Measurements from ENCODE around the gene CDH13.

The CDH13 gene

GRCh38 chr16:83116274-83116892, 489.6 kb downstream of the CDH13 start:
- no peaks in the 10 kb centered on the region for H3K27me3 ChIP-seq (ENCODE audit: insufficient read depth, poor library complexity, severe bottlenecking)
- no peak for DNase-seq (ENCODE audit: low read depth in 1 of 2, low spot score in 1 of 2)
- TF ChIP-seq CTCF (IDR thresholded peaks at IDR 0.05; ENCODE audit: insufficient read depth, low read length): no peak
- no peak for TF ChIP-seq GABPA (IDR thresholded peaks at IDR 0.05; ENCODE audit: low read depth)
- TF ChIP-seq SPI1 (IDR thresholded peaks at IDR 0.05; ENCODE audit: borderline replicate concordance, low read depth): no peak
- no peak for TF ChIP-seq POLR2AphosphoS5 (IDR thresholded peaks at IDR 0.05; ENCODE audit: low read depth)
- TF ChIP-seq, protein P1, sequence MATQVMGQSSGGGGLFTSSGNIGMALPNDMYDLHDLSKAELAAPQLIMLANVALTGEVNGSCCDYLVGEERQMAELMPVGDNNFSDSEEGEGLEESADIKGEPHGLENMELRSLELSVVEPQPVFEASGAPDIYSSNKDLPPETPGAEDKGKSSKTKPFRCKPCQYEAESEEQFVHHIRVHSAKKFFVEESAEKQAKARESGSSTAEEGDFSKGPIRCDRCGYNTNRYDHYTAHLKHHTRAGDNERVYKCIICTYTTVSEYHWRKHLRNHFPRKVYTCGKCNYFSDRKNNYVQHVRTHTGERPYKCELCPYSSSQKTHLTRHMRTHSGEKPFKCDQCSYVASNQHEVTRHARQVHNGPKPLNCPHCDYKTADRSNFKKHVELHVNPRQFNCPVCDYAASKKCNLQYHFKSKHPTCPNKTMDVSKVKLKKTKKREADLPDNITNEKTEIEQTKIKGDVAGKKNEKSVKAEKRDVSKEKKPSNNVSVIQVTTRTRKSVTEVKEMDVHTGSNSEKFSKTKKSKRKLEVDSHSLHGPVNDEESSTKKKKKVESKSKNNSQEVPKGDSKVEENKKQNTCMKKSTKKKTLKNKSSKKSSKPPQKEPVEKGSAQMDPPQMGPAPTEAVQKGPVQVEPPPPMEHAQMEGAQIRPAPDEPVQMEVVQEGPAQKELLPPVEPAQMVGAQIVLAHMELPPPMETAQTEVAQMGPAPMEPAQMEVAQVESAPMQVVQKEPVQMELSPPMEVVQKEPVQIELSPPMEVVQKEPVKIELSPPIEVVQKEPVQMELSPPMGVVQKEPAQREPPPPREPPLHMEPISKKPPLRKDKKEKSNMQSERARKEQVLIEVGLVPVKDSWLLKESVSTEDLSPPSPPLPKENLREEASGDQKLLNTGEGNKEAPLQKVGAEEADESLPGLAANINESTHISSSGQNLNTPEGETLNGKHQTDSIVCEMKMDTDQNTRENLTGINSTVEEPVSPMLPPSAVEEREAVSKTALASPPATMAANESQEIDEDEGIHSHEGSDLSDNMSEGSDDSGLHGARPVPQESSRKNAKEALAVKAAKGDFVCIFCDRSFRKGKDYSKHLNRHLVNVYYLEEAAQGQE (IDR thresholded peaks at IDR 0.05; ENCODE audit: insufficient replicate concordance, low read depth): no peak
- no peak overlapping the region for H3K4me3 ChIP-seq (replicated peaks; ENCODE audit: insufficient read depth, low read length)
- H3K27ac ChIP-seq (replicated peaks): no peak overlapping the region

DNA sequence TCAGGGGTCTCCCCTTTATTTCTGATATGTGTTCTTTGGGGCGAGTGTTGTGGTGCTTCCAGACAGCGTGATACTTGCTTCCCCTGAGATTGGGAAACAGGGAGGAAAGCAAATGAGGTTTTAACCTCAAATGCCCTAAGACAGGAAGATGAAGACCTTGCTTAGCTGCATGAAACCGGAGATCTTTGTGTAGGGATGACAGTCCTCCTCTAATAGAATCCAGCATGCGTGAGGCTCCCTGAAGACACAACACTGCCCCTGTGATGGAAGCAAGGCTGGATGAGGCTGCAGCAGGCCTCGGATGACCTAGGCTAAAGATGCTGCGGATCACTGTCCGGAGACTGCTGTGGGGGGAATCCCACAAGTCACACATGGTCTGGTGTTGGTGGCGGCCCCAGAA, 491.0 kb downstream of the CDH13 start:
- TF ChIP-seq POLR2AphosphoS5 (IDR thresholded peaks at IDR 0.05; ENCODE audit: low read depth): no peak
- TF ChIP-seq CTCF (IDR thresholded peaks at IDR 0.05; ENCODE audit: insufficient read depth, low read length): no peak
- no peak for TF ChIP-seq GABPA (IDR thresholded peaks at IDR 0.05; ENCODE audit: low read depth)
- H3K27ac ChIP-seq (replicated peaks): no peak overlapping the region
- no peaks in the 10 kb centered on the region for H3K27me3 ChIP-seq (ENCODE audit: insufficient read depth, poor library complexity, severe bottlenecking)
- no peak overlapping the region for H3K4me3 ChIP-seq (replicated peaks; ENCODE audit: insufficient read depth, low read length)
- no peak for DNase-seq (ENCODE audit: low read depth in 1 of 2, low spot score in 1 of 2)

DNA sequence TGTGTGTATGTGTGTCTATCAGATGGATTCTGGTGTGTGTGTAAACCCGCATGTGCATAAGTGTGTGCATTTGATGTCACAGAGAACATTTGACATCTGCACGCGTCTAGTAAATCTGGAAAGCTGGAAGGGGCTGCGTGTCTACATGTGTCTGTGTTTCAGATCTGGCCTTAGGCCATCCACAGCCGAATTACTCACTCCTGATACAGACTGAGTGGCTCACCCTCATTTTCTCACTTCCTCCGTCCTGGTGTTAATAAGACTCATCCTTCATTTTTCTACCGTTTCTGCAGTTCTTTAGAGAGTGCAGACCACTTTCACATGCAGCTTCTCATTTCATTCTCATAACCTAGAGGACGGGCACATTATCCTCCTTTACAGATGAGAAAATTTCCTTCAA, 491.6 kb downstream of the CDH13 start:
- DNase-seq (ENCODE audit: low read depth in 1 of 2, low spot score in 1 of 2): no peak
- Histone ChIP-seq H3K27ac (replicated peaks) (no peak overlapping the region), H3K27me3 (ENCODE audit: insufficient read depth, poor library complexity, severe bottlenecking) (no peaks in the 10 kb centered on the region), H3K4me3 (replicated peaks; ENCODE audit: insufficient read depth, low read length) (no peak overlapping the region)
- TF ChIP-seq GABPA (IDR thresholded peaks at IDR 0.05; ENCODE audit: low read depth) (no peak), POLR2AphosphoS5 (IDR thresholded peaks at IDR 0.05; ENCODE audit: low read depth) (no peak), SPI1 (IDR thresholded peaks at IDR 0.05; ENCODE audit: borderline replicate concordance, low read depth) (no peak), CTCF (IDR thresholded peaks at IDR 0.05; ENCODE audit: insufficient read depth, low read length) (no peak)
- TF ChIP-seq, protein P1 (IDR thresholded peaks at IDR 0.05; ENCODE audit: insufficient replicate concordance, low read depth): no peak
